Thyroid gland (tissue), 4 donors: ENCODE measurements around the gene GLRX. TPM values are rescaled to one million over a fixed set of nuclear protein-coding genes. Genes with fewer than 3 reads are reported as not detected.

ENCODE experiments used
- DNase-seq, 2 donors: peaks; one replicate each; pipeline ENCODE4 v3.0.0-alpha.2; 2019
- H3K27ac ChIP-seq, 3 donors: fragments of 200-600 bp; sonication (generic); 1 replicate in 2 of 3; 2 replicates in 1 of 3; pipeline ENCODE4 v1.5.1; 2016 to 2019; ENCODE audit warnings: mild to moderate bottlenecking in 1 of 3, moderate library complexity in 1 of 3
- H3K27me3 ChIP-seq: fragments of 200-600 bp; sonication (generic); one replicate; pipeline ENCODE4 v1.5.1; 2019
- H3K36me3 ChIP-seq, 2 donors: fragments of 200-600 bp; sonication (generic); one replicate each; pipeline ENCODE4 v1.5.1; 2016 to 2019
- H3K4me1 ChIP-seq, 2 donors: fragments of 200-600 bp; sonication (generic); one replicate each; pipeline ENCODE4 v1.5.1; 2017 to 2019
- H3K4me3 ChIP-seq, 3 donors: fragments of 200-600 bp; sonication (generic); replicated peaks in 1 of 3; 1 replicate in 2 of 3; 2 replicates in 1 of 3; pipeline ENCODE4 v1.5.1; 2016; ENCODE audit warnings: mild to moderate bottlenecking in 1 of 3
- H3K9me3 ChIP-seq: fragments of 200-600 bp; sonication (generic); one replicate; pipeline ENCODE4 v1.5.1; 2017
- POLR2A ChIP-seq, 2 donors: fragments of 450-650 bp; IDR thresholded peaks; one replicate each; pipeline ENCODE4 v1.6.1; 2017; ENCODE audit warnings: antibody characterized with exemption in 2 of 2, mild to moderate bottlenecking in 2 of 2, moderate library complexity in 1 of 2
- WGBS, 2 donors: methylation state at CpG; one replicate each; pipeline ENCODE4 v1.1.5; 2017; 5-methylcytosine and 5-hydroxymethylcytosine counted together
- intact Hi-C: fragments of 100-400 bp; cut with DNase I; formaldehyde crosslinking; loops from one replicate; pipeline ENCODE4 v1.15.1; 2023
- total RNA-seq, 4 donors: library from RNA; depleted of rRNA; stranded (reverse); fragments of >200 nt; gene quantifications; one replicate each; pipeline ENCODE4 v1.2.3, GENCODE V29; 2016
- TF ChIP-seq, protein P1 (sequence below), 6 experiments: fragments of 200-600 bp in 3 of 6; fragments of 450-650 bp in 3 of 6; sonication (generic) in 3 of 6; IDR thresholded peaks; one replicate each; pipeline ENCODE4 v1.5.1; 2016 to 2019; ENCODE audit warnings: antibody characterized with exemption in 6 of 6, mild to moderate bottlenecking in 2 of 6, inconsistent platforms in 1 of 6, moderate library complexity in 1 of 6

The GLRX gene
- total RNA-seq, 4 donors from 2014 or later = 30.1 to 68.7 (median 37.7) TPM

DNA sequence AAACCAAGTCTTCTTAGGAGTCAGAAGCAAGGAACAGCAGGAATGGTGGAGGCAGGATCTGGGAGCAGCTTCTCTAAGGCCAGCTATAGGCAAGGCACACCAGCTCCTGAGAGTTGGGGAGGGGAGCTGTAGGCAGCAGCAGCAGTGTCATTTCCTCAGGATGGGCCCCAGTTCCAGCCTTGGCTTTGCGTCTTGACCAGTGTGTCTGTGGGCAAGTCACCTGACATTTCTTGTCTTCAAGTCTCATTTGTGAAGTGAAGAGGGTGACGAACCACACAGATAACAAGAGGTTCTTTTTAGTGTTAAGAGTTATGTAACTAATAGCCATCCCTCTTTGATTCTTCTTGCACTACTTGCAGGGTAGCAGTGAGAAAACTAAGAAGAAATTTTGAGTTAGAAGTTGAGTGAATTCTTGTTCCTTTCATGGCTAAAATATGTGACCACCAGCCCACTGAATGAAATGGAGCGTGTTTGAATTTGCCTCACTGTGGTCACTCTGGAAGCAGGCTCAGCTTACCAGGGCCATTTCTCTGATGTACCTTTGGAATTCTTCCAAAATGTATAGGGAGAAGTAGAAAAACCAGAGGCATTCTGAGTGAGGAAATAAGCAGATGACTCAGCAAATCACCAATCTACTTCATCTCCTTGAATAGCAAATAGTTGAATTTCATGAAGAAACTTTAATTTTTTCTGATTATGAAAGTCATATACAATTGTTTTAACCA lies 49.0 kb downstream of the GLRX start:
- DNase-seq = no peak
- 80 to 90% methylated on average over 3 of the region's 3 CpGs for WGBS, 2 donors
- Histone ChIP-seq H3K4me3 (no peak overlapping the region), H3K4me1 (peaks cover 0 to 12% of the 10 kb centered on the region in 2 donors), H3K36me3 (peaks cover 0 to 4% of the 10 kb centered on the region in 2 donors), H3K27me3 (no peaks in the 10 kb centered on the region), H3K27ac (no peak overlapping the region), H3K9me3 (no peaks in the 10 kb centered on the region)
- TF ChIP-seq POLR2A (IDR thresholded peaks at IDR 0.05) = no peak
- intact Hi-C loops = loop anchor here (10.0 kb wide), 1 partner anchor 119 kb away; no protein-coding TSS in a partner anchor

DNA sequence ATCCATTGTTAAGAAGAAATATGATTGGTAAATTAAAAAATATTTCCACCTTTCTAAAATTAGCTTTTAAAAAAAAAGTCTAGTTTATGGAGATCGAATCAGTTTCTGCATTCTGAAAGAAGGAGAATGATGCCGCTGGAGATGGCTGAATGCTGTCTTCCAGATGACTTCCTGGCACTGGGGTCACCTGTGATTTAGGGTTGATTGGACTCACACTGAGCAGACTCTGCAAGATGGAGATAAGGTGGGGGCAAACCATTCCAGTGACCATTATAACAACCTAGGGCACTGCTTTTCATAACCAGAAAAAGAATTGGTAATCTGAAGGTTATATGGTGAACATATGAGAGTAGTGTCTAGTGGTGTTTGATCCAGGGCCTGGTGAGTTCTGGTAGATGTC lies 50.6 kb downstream of the GLRX start:
- TF ChIP-seq POLR2A (IDR thresholded peaks at IDR 0.05) = no peak
- TF ChIP-seq, protein P1, sequence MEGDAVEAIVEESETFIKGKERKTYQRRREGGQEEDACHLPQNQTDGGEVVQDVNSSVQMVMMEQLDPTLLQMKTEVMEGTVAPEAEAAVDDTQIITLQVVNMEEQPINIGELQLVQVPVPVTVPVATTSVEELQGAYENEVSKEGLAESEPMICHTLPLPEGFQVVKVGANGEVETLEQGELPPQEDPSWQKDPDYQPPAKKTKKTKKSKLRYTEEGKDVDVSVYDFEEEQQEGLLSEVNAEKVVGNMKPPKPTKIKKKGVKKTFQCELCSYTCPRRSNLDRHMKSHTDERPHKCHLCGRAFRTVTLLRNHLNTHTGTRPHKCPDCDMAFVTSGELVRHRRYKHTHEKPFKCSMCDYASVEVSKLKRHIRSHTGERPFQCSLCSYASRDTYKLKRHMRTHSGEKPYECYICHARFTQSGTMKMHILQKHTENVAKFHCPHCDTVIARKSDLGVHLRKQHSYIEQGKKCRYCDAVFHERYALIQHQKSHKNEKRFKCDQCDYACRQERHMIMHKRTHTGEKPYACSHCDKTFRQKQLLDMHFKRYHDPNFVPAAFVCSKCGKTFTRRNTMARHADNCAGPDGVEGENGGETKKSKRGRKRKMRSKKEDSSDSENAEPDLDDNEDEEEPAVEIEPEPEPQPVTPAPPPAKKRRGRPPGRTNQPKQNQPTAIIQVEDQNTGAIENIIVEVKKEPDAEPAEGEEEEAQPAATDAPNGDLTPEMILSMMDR (IDR thresholded peaks at IDR 0.05) = no peak
- H3K27me3 ChIP-seq = no peaks in the 10 kb centered on the region
- H3K4me3 ChIP-seq = no peak overlapping the region
- H3K4me1 ChIP-seq = peaks cover 0 to 12% of the 10 kb centered on the region in 2 donors
- no peak for DNase-seq
- H3K9me3 ChIP-seq = no peaks in the 10 kb centered on the region
- H3K36me3 ChIP-seq = peaks cover 0 to 5% of the 10 kb centered on the region in 2 donors
- intact Hi-C loops = loop anchor here (10.0 kb wide), 1 partner anchor 117 kb away; no protein-coding TSS in a partner anchor
- peak overlapping the region; percentile 68 to 80 (median 69) for H3K27ac ChIP-seq
- WGBS, 2 donors = 91 to 93% methylated on average over 2 of the region's 2 CpGs

DNA sequence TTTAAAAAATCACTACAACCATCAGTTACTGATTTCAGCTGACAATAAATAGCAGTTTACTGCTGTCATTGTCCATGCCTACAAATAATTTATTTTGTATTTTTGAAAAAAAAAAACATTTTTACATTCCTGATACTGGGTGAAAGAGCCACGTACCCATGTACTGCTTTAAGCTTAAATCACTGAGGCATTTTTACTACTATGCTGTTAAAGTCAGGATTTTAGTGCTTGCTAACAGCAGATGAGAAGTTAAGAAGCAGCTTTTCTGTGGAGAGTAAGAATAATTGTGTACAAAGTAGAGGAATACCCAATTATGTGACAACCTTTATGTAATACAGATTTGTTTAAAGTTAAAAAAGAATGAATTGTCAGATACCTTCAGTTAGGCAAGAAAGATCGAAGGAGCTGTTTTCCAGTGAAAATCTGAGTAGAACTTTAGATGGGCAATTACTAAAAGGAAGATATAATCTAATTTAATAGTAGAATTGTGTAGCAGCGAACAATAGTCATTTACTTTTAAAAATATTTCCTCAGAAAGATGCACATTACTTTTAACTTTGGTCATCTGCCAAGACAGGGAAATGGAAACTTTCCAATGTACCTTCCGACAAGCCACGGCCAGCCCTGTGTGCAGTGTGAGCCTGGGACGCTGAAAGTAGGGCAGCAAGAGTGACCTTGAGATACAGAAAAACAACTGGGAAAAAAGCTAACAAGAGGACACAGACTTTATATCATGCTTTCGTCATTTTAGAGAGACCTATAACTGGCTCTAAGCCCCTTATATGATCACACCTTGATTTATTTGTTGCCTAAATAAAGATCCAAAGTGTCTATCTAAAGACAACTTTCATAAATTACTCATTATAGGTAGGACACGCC lies 51.5 kb downstream of the GLRX start:
- intact Hi-C loops = loop anchor here (10.0 kb wide), 1 partner anchor 116 kb away; no protein-coding TSS in a partner anchor
- H3K36me3 ChIP-seq = peaks cover 0 to 5% of the 10 kb centered on the region in 2 donors
- no peaks in the 10 kb centered on the region for H3K27me3 ChIP-seq
- WGBS, 2 donors = 49 to 53% methylated on average over 8 of the region's 8 CpGs
- peaks cover 0 to 12% of the 10 kb centered on the region in 2 donors for H3K4me1 ChIP-seq
- no peak overlapping the region for H3K4me3 ChIP-seq
- peak overlapping the region; percentile 68 to 80 (median 69) for H3K27ac ChIP-seq
- no peaks in the 10 kb centered on the region for H3K9me3 ChIP-seq
- TF ChIP-seq POLR2A (IDR thresholded peaks at IDR 0.05) = peak in 1 of 2 donors; percentile 22
- TF ChIP-seq, protein P1 (IDR thresholded peaks at IDR 0.05) = no peak
- peak; percentile 68 to 75 for DNase-seq

DNA sequence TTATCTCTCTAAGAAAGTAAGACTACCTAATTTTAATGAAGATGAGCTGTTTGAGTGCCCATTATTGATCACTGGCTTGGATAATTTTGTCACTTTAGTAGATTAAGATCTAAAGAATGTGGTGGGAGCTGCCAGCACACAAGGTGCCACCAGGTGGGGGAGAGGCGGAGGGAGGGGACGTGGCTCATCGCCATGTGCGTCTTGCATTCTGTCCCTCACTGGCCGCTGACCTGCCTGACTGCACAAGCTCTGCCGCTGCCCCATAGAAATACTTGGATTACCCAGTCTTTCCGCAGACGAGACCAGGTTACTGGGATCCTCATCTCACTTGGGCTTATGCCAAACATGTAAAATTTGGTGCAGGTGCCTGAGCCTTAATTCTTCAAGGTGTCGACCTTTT lies 53.8 kb downstream of the GLRX start:
- H3K4me1 ChIP-seq = peaks cover 0 to 12% of the 10 kb centered on the region in 2 donors
- no peaks in the 10 kb centered on the region for H3K9me3 ChIP-seq
- DNase-seq = no peak
- WGBS, 2 donors = 95 to 96% methylated on average over 9 of the region's 9 CpGs
- peaks cover 0 to 5% of the 10 kb centered on the region in 2 donors for H3K36me3 ChIP-seq
- TF ChIP-seq POLR2A (IDR thresholded peaks at IDR 0.05) = no peak
- TF ChIP-seq, protein P1 (IDR thresholded peaks at IDR 0.05) = no peak
- no peak overlapping the region for H3K27ac ChIP-seq
- intact Hi-C loops = no loop called here
- no peak overlapping the region for H3K4me3 ChIP-seq
- H3K27me3 ChIP-seq = no peaks in the 10 kb centered on the region

DNA sequence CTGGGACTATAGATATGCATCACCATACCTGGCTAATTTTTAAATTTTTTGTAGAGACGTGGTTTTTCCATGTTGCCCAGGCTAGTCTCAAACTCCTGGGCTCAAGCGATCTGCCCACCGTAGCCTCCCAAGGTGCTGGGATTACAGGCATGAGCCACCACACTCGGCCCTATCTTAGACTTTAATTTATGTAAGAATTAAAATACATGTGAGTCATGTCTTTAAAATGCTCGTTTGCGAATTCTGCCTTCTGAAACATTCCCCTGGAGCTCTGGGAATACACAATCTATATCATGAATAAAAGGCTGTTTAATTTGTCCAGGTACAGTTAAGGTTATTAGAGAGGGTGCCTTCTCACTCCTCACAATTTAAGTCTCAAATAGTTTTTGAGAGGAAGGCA lies 58.6 kb downstream of the GLRX start:
- Histone ChIP-seq H3K9me3 (no peaks in the 10 kb centered on the region), H3K4me3 (no peak overlapping the region), H3K4me1 (peaks cover 29 to 33% of the 10 kb centered on the region in 2 donors), H3K27me3 (no peaks in the 10 kb centered on the region), H3K27ac (no peak overlapping the region), H3K36me3 (peaks cover 0 to 5% of the 10 kb centered on the region in 2 donors)
- DNase-seq = no peak
- no peak for TF ChIP-seq POLR2A (IDR thresholded peaks at IDR 0.05)
- TF ChIP-seq, protein P1 (IDR thresholded peaks at IDR 0.05) = no peak
- intact Hi-C loops = no loop called here
- 95 to 98% methylated on average over 6 of the region's 6 CpGs for WGBS, 2 donors

Other genes starting within 250 kb of the GLRX start
- gene GPR150, start 202.6 kb downstream of the GLRX start, total RNA-seq = under 1 TPM in 1 of 4 donors, not detected in 3; 0.42 TPM
- gene RFESD, start 175.9 kb downstream of the GLRX start, total RNA-seq = 1 to 10 TPM in 3 of 4 donors, under 1 TPM in 1; 0.63 to 3.7 (median 2.5) TPM
- gene SPATA9, start 139.7 kb downstream of the GLRX start, total RNA-seq = not detected
- 10 to 100 TPM; 58.7 to 85.7 (median 68.0) TPM for gene RHOBTB3, start 91.4 kb downstream of the GLRX start, total RNA-seq
- 10 to 100 TPM; 56.1 to 80.2 (median 69.6) TPM for gene ELL2, start 139.1 kb upstream of the GLRX start, total RNA-seq